Measurements from ENCODE around the gene HLA-DOB. TPM values are rescaled to one million over a fixed set of nuclear protein-coding genes. Genes with fewer than 3 reads are reported as not detected.
A peak's percentile ranks its signal among the peaks of the same experiment; 100 is the strongest.

The HLA-DOB gene
- total and polyA plus RNA-seq, 2 of the 13 experiments (the other 11 are each of a cell fraction or from before 2014, with no cell fraction given) = not detected

DNA sequence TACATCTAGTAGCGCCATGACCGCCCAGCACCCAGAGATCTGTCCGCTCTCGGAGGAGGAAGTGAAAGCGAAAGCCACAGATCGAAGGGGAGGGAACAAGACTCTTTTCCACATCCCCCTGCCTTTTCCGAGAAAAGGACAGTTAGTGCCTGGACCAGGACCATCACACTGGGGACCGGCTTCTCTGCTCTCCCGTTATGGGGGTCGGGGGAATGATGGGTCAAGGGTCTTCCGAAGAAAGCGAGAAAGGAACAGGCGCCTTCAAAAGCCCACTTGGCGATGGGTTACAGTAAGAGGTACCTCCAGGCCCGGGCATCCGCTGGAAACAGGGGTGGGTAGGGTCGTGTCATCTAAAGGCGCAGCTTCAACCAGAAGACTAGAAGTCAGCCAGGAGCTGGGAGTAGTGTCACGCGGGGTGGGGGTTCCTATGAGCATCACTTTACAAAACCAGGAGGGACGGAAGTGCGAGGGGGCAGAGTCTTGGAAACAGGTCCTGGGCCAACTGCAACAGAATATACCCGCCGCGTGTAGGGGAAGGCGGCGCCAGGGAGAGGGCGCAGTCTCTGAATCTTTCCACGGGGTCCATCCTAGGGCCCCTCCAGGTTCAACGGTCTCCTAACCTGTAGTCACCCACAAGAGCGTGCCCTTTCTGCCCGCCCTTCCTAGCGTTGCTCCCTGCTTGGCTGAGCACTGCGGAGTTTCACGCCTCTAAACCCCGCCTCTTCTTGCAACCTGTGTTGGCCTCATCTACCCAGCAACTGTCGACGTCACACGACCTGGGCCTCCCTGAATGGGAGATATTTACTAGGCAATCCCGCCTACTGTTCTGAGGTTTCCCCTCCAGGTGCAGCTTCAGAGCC lies 27.4 kb upstream of the HLA-DOB start, which contains the start of gene PSMB8 (continued):
- TF ChIP-seq, protein P1, sequence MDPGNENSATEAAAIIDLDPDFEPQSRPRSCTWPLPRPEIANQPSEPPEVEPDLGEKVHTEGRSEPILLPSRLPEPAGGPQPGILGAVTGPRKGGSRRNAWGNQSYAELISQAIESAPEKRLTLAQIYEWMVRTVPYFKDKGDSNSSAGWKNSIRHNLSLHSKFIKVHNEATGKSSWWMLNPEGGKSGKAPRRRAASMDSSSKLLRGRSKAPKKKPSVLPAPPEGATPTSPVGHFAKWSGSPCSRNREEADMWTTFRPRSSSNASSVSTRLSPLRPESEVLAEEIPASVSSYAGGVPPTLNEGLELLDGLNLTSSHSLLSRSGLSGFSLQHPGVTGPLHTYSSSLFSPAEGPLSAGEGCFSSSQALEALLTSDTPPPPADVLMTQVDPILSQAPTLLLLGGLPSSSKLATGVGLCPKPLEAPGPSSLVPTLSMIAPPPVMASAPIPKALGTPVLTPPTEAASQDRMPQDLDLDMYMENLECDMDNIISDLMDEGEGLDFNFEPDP (CRISPR knock-in tag; conservative IDR thresholded peaks at IDR 0.05) = no peak
- TF ChIP-seq, protein P2, sequence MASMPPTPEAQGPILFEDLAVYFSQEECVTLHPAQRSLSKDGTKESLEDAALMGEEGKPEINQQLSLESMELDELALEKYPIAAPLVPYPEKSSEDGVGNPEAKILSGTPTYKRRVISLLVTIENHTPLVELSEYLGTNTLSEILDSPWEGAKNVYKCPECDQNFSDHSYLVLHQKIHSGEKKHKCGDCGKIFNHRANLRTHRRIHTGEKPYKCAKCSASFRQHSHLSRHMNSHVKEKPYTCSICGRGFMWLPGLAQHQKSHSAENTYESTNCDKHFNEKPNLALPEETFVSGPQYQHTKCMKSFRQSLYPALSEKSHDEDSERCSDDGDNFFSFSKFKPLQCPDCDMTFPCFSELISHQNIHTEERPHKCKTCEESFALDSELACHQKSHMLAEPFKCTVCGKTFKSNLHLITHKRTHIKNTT (CRISPR knock-in tag; IDR thresholded peaks at IDR 0.05) = no peak
- TF ChIP-seq BHLHE40 (IDR thresholded peaks at IDR 0.05; ENCODE audit: low read length) (peak; percentile 69; the same call in 1 of the 2 replicates), NFE2L1 (CRISPR knock-in tag; IDR thresholded peaks at IDR 0.05; ENCODE audit: borderline replicate concordance) (no peak), RFXAP (CRISPR knock-in tag; IDR thresholded peaks at IDR 0.05; ENCODE audit: borderline replicate concordance) (peak; percentile 100), ZNF562 (CRISPR knock-in tag; IDR thresholded peaks at IDR 0.05; ENCODE audit: borderline replicate concordance) (no peak), ZNF235 (CRISPR knock-in tag; IDR thresholded peaks at IDR 0.05; ENCODE audit: borderline replicate concordance) (no peak; the same call in 1 of the 2 replicates), SALL1 (CRISPR knock-in tag; IDR thresholded peaks at IDR 0.05) (peak; percentile 57; the same call in 1 of the 2 replicates)
- TF ChIP-seq, protein P3, sequence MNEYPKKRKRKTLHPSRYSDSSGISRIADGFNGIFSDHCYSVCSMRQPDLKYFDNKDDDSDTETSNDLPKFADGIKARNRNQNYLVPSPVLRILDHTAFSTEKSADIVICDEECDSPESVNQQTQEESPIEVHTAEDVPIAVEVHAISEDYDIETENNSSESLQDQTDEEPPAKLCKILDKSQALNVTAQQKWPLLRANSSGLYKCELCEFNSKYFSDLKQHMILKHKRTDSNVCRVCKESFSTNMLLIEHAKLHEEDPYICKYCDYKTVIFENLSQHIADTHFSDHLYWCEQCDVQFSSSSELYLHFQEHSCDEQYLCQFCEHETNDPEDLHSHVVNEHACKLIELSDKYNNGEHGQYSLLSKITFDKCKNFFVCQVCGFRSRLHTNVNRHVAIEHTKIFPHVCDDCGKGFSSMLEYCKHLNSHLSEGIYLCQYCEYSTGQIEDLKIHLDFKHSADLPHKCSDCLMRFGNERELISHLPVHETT (CRISPR knock-in tag; conservative IDR thresholded peaks at IDR 0.05) = no peak; the same call in 1 of the 2 replicates
- TF ChIP-seq, protein P4, sequence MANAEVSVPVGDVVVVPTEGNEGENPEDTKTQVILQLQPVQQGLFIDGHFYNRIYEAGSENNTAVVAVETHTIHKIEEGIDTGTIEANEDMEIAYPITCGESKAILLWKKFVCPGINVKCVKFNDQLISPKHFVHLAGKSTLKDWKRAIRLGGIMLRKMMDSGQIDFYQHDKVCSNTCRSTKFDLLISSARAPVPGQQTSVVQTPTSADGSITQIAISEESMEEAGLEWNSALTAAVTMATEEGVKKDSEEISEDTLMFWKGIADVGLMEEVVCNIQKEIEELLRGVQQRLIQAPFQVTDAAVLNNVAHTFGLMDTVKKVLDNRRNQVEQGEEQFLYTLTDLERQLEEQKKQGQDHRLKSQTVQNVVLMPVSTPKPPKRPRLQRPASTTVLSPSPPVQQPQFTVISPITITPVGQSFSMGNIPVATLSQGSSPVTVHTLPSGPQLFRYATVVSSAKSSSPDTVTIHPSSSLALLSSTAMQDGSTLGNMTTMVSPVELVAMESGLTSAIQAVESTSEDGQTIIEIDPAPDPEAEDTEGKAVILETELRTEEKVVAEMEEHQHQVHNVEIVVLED (CRISPR knock-in tag; IDR thresholded peaks at IDR 0.05; ENCODE audit: borderline replicate concordance) = peak; percentile 10; the same call in 1 of the 2 replicates
- TF ChIP-seq, protein P5, sequence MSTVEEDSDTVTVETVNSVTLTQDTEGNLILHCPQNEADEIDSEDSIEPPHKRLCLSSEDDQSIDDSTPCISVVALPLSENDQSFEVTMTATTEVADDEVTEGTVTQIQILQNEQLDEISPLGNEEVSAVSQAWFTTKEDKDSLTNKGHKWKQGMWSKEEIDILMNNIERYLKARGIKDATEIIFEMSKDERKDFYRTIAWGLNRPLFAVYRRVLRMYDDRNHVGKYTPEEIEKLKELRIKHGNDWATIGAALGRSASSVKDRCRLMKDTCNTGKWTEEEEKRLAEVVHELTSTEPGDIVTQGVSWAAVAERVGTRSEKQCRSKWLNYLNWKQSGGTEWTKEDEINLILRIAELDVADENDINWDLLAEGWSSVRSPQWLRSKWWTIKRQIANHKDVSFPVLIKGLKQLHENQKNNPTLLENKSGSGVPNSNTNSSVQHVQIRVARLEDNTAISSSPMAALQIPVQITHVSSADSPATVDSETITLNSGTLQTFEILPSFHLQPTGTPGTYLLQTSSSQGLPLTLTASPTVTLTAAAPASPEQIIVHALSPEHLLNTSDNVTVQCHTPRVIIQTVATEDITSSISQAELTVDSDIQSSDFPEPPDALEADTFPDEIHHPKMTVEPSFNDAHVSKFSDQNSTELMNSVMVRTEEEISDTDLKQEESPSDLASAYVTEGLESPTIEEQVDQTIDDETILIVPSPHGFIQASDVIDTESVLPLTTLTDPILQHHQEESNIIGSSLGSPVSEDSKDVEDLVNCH (CRISPR knock-in tag; IDR thresholded peaks at IDR 0.05) = no peak

All from HepG2 (cell line).